T-helper 1 cell treated with Interleukin-12 subunit alpha and Interleukin-12 subunit beta and Interleukin-4 antibody, amounts not matched to agents 30 μg/mL and 1 μg/mL, for 36 hours (primary cell): ENCODE results near the gene EDC3.
"Not testable (repeated sequence)": the region's sequence is repeated elsewhere in the genome, so short reads cannot be mapped to it uniquely, and the experiment has no call there.

ENCODE experiments used
- H3K27ac Mint-ChIP-seq: one replicate; pipeline ENCODE4 v1.8.0; 2021; ENCODE audit warnings: mild to moderate bottlenecking, mixed read lengths
- H3K27me3 Mint-ChIP-seq: one replicate; pipeline ENCODE4 v1.8.0; 2021; ENCODE audit warnings: low read depth, mixed read lengths
- H3K36me3 Mint-ChIP-seq: one replicate; pipeline ENCODE4 v1.8.0; 2021; ENCODE audit warnings: low read depth, mixed read lengths
- H3K4me1 Mint-ChIP-seq: one replicate; pipeline ENCODE4 v1.8.0; 2021; ENCODE audit warnings: low read depth, mixed read lengths
- H3K4me3 Mint-ChIP-seq: one replicate; pipeline ENCODE4 v1.8.0; 2021; ENCODE audit warnings: mild to moderate bottlenecking, moderate library complexity, mixed read lengths
- H3K9me3 Mint-ChIP-seq: one replicate; pipeline ENCODE4 v1.8.0; 2021; ENCODE audit warnings: mixed read lengths

The EDC3 gene

GRCh38 chr15:74629696-74630095 lies 66.1 kb downstream of the EDC3 start:
- not testable (repeated sequence) for H3K9me3 Mint-ChIP-seq, H3K4me1 Mint-ChIP-seq, H3K27ac Mint-ChIP-seq, H3K27me3 Mint-ChIP-seq, H3K4me3 Mint-ChIP-seq
- H3K36me3 Mint-ChIP-seq: peaks cover 48% of the 10 kb centered on the region

GRCh38 chr15:74628949-74629348 lies 66.9 kb downstream of the EDC3 start:
- Mint-ChIP-seq H3K4me1 (peaks cover 6% of the 10 kb centered on the region), H3K27me3 (no peaks in the 10 kb centered on the region), H3K27ac (no peak overlapping the region), H3K36me3 (peaks cover 51% of the 10 kb centered on the region), H3K4me3 (no peak overlapping the region), H3K9me3 (no peaks in the 10 kb centered on the region)

- peaks cover 7% of the 10 kb centered on the region for H3K4me1 Mint-ChIP-seq
- no peaks in the 10 kb centered on the region for H3K27me3 Mint-ChIP-seq
- H3K9me3 Mint-ChIP-seq: no peaks in the 10 kb centered on the region
- H3K27ac Mint-ChIP-seq: no peak overlapping the region
- no peak overlapping the region for H3K4me3 Mint-ChIP-seq
- H3K36me3 Mint-ChIP-seq: peaks cover 55% of the 10 kb centered on the region
Observed at GRCh38 chr15:74628199-74628598, 67.6 kb downstream of the EDC3 start.

DNA sequence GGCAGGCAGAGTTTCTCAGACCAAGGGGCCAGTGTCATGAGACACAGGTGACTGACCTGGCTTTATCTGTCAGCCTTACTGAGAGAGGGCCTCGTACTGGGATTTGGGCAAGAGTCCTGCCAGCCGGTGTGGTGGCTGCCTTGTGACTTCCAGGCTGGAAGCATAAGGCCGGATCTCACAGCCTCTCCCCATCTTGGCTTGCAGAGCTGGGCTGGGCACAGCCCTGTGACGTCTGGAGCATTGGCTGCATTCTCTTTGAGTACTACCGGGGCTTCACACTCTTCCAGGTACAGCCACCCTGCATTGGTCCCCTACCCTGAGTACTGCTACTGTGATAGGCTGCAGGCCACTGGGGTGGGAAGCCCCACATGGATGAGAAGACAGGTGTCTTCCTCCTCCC lies 68.1 kb downstream of the EDC3 start:
- no peak overlapping the region for H3K27ac Mint-ChIP-seq
- no peaks in the 10 kb centered on the region for H3K27me3 Mint-ChIP-seq
- peaks cover 59% of the 10 kb centered on the region for H3K36me3 Mint-ChIP-seq
- no peaks in the 10 kb centered on the region for H3K9me3 Mint-ChIP-seq
- peaks cover 7% of the 10 kb centered on the region for H3K4me1 Mint-ChIP-seq
- H3K4me3 Mint-ChIP-seq: no peak overlapping the region

DNA sequence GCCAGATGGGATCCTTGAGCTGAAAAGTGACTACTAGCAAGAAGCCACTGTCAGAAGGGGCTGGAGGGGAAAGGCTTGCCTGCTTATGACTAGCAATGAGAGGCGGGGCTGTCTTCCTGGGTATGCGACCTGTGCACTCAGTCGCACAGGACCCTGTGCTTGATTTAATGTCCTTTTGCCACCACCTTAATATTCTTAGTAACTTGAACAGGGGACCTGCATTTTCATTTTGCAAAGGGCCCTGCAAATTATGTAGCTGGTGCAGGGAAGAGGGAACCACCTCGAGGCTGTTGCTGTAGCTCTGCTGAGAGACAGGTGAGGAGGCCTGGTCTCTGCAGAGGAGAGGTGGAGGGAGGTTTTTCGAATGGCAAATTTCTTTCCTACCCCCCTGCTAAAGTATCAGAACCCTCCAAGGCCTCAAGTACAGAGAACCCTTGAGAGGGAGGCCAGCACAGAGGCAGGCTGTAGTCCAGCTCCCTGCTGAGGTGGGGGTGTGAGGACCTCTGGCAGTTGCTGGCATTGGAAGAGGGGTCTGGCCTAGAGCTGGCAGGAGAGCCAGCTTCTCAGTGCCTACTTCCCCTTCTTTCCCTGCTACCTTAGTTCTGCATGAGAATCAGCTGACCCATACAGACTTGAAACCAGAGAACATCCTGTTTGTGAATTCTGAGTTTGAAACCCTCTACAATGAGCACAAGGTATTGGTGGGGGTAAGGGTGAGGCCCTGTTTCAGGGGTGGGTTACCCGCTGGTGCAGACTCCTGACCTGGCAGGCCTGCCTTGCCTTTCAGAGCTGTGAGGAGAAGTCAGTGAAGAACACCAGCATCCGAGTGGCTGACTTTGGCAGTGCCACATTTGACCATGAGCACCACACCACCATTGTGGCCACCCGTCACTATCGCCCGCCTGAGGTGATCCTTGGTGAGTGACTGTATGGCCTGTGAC lies 68.8 kb downstream of the EDC3 start:
- Mint-ChIP-seq H3K27ac (peak overlapping the region; percentile 41), H3K27me3 (no peaks in the 10 kb centered on the region)

DNA sequence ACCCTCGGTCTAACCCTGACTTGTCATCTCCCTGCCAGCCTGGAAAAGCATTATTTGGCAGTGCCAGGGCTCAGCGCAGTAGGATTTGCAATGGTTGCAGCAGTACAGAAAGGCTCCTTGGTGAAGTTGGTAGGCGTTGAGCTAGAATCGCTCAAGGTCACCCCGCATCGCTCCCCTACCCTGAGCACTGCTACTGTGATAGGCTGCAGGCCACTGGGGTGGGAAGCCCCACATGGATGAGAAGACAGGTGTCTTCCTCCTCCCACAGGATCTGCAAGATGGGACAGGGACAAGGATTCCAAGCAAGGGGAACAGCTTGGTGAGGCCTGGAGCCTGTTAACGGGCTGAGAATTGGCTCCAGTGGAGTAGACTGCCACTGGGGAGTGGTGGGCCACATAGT lies 69.5 kb downstream of the EDC3 start:
- H3K4me1 Mint-ChIP-seq: peaks cover 8% of the 10 kb centered on the region
- no peak overlapping the region for H3K4me3 Mint-ChIP-seq
- H3K36me3 Mint-ChIP-seq: peaks cover 62% of the 10 kb centered on the region
- no peak overlapping the region for H3K27ac Mint-ChIP-seq
- H3K9me3 Mint-ChIP-seq: no peaks in the 10 kb centered on the region
- no peaks in the 10 kb centered on the region for H3K27me3 Mint-ChIP-seq

More for the DNA sequence above, 68.8 kb downstream of the EDC3 start:
- no peak overlapping the region for H3K4me3 Mint-ChIP-seq
- peaks cover 59% of the 10 kb centered on the region for H3K36me3 Mint-ChIP-seq
- peaks cover 7% of the 10 kb centered on the region for H3K4me1 Mint-ChIP-seq
- H3K9me3 Mint-ChIP-seq: no peaks in the 10 kb centered on the region

DNA sequence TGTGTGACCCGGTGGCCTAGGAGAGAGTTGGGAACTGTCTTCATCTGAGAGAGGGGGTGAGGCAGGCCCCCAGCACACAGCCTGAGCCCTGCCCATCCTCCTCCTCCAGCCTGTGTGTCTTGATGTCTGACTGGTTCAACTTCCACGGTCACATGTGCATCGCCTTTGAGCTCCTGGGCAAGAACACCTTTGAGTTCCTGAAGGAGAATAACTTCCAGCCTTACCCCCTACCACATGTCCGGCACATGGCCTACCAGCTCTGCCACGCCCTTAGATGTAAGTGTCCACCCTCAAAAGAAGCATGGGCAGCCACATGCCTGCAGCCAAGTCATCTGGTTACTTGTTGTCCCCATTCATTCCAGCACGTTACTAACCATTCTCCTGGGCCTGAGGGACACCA lies 70.1 kb downstream of the EDC3 start:
- Mint-ChIP-seq H3K36me3 (peaks cover 63% of the 10 kb centered on the region), H3K9me3 (no peaks in the 10 kb centered on the region), H3K27ac (no peak overlapping the region), H3K4me3 (no peak overlapping the region), H3K27me3 (no peaks in the 10 kb centered on the region), H3K4me1 (peaks cover 13% of the 10 kb centered on the region)

DNA sequence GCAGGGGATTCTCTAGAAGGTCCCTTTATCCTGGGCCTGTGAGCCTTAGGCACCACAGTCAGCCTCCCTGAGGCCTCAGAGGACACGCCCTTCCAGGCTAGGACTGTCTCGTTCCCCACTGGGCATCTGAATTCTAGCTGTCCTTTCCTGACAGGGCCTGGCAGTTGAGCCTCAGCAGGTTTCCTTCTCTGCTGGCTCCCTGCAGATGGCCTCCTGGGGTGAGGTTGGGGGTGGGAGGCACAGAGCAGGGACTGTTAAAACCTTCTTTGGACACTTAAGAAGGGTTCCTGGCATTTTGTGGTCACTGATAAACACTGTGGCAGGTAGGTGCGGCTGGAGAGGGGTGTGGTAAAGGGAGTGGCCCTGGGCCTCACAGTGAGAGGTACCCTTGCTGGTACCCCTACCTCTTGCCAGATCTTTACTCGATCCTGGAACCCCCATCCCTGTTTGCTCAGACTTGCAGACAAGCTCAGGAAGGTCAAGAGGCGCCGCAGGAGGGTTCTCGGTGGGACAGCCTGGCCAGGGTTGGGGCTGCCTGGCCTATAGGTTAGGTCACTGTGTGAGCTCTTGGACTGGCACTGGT lies 71.7 kb downstream of the EDC3 start:
- H3K4me3 Mint-ChIP-seq: no peak overlapping the region
- peaks cover 15% of the 10 kb centered on the region for H3K4me1 Mint-ChIP-seq
- H3K36me3 Mint-ChIP-seq: peaks cover 75% of the 10 kb centered on the region
- no peak overlapping the region for H3K27ac Mint-ChIP-seq
- no peaks in the 10 kb centered on the region for H3K9me3 Mint-ChIP-seq
- no peaks in the 10 kb centered on the region for H3K27me3 Mint-ChIP-seq

DNA sequence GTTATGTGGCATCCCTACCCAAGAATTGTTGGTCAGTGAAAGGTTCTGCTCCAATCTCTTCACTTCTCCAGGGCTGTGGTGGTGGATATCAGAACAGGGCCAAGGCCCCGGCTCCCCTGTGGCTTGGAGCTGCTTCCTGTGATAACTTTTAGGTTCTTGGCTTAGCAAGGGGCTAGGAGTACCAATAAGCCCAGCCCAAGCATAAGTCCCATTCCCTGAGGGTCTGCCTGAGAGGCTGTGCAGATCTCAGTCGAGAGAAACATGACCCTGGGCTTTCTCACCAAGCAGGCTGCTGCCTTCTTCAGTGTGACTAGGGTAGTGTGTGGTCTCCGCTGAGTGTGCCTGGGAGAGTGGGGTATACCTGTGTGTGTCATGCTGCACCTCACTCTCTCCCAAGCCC lies 73.1 kb downstream of the EDC3 start:
- Mint-ChIP-seq H3K36me3 (peaks cover 65% of the 10 kb centered on the region), H3K27ac (no peak overlapping the region), H3K4me3 (no peak overlapping the region), H3K9me3 (no peaks in the 10 kb centered on the region), H3K27me3 (no peaks in the 10 kb centered on the region), H3K4me1 (peaks cover 23% of the 10 kb centered on the region)

DNA sequence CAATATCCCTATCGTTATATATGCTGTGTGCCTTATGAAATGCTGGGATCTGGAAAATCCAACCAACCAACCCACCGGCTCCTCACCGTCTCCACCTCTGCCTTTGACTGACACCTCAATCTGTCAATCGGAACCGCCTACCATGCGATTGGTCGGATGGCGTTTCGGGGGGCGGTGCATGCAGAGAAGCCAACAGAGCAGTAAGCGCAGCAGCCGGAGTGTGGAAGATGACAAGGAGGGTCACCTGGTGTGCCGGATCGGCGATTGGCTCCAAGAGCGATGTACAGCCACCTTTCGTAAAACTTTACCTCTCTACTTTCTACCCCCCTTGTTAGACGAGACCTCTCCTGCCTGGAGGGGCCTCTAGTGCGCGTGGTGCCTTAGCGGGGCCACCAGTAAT lies 73.9 kb downstream of the EDC3 start:
- Mint-ChIP-seq H3K36me3 (peaks cover 62% of the 10 kb centered on the region), H3K4me3 (no peak overlapping the region), H3K4me1 (peaks cover 28% of the 10 kb centered on the region), H3K27ac (no peak overlapping the region), H3K9me3 (no peaks in the 10 kb centered on the region), H3K27me3 (no peaks in the 10 kb centered on the region)

DNA sequence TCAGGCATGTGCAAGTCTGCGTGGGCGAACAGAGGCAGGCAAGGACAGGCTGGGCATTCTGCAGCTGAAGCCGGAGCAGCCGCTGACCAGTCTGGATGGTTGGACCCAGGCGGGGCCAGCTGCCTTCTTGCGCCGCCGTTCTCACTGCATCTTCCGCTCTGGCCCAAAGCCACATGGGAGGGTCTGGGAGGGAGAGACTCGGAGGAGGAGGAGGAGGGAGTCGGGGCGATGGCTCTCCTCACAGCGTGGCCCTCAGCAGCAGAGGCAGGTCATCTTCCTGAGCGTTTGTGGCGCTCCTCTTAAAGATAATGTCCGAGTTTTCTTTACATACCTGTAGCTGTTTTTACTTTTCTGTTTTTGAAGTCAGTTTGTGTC lies 74.3 kb downstream of the EDC3 start:
- Mint-ChIP-seq H3K27ac (no peak overlapping the region), H3K27me3 (no peaks in the 10 kb centered on the region), H3K36me3 (peaks cover 61% of the 10 kb centered on the region), H3K4me3 (no peak overlapping the region), H3K4me1 (peaks cover 29% of the 10 kb centered on the region), H3K9me3 (no peaks in the 10 kb centered on the region)

GRCh38 chr15:74620636-74621545 lies 74.9 kb downstream of the EDC3 start:
- H3K9me3 Mint-ChIP-seq: no peaks in the 10 kb centered on the region
- no peaks in the 10 kb centered on the region for H3K27me3 Mint-ChIP-seq
- peaks cover 56% of the 10 kb centered on the region for H3K36me3 Mint-ChIP-seq
- H3K27ac Mint-ChIP-seq: peak overlapping the region; percentile 33
- H3K4me1 Mint-ChIP-seq: peaks cover 31% of the 10 kb centered on the region
- no peak overlapping the region for H3K4me3 Mint-ChIP-seq

GRCh38 chr15:74619916-74620635 lies 75.7 kb downstream of the EDC3 start:
- Mint-ChIP-seq H3K4me1 (peaks cover 29% of the 10 kb centered on the region), H3K27ac (no peak overlapping the region), H3K36me3 (peaks cover 51% of the 10 kb centered on the region)

More at GRCh38 chr15:74619916-74620635, 75.7 kb downstream of the EDC3 start:
- Mint-ChIP-seq H3K27me3 (no peaks in the 10 kb centered on the region), H3K4me3 (no peak overlapping the region), H3K9me3 (no peaks in the 10 kb centered on the region)
